A549 (cell line): ENCODE data around the gene C6orf58. TPM values are rescaled to one million over a fixed set of nuclear protein-coding genes. Genes with fewer than 3 reads are reported as not detected.
"Not testable (repeated sequence)": the region's sequence is repeated elsewhere in the genome, so short reads cannot be mapped to it uniquely, and the experiment has no call there.

Experiments used
- ATAC-seq, 2 experiments: fragments of 200-7000 bp in 1 of 2; fragments of >200 bp in 1 of 2; cut with Nextera tagmentation in 1 of 2; cut with Tn5 transposase in 1 of 2; 3 replicates each; pipeline versions ENCODE4 v1.8.0 to v1.9.1; 2018 to 2020; ENCODE audit warnings: mild to moderate bottlenecking in 1 of 2, moderate library complexity in 1 of 2
- CTCF ChIA-PET: fragments of 300-600 bp; sonication (Branson Sonifier 250); formaldehyde crosslinking; extraction: SDS; loops from one replicate; lab custom pipeline; 2021; ENCODE audit warnings: antibody characterized with exemption, inconsistent platforms; lab: Yijun Ruan, JAX
- POLR2A ChIA-PET: fragments of 350-600 bp; formaldehyde crosslinking; extraction: SDS; loops from one replicate; lab custom pipeline; 2021; ENCODE audit warnings: antibody characterized with exemption, inconsistent platforms; lab: Yijun Ruan, JAX
- DNase-seq, 2 experiments: peaks; one replicate each; pipeline versions ENCODE4 v3.0.0 to v3.0.0-alpha.2; 2011 to 2016; ENCODE audit warnings: low read depth in 1 of 2, low spot score in 1 of 2
- FAIRE-seq: peaks from 2 replicates; lab custom pipeline; 2011; peaks lifted over from hg19 to GRCh38; lab: Jason Lieb, UNC
- H3K27ac ChIP-seq, 2 experiments: fragments of >200 bp; sonication (Bioruptor Twin); formaldehyde crosslinking; 3 replicates each; pipeline ENCODE4 v1.5.1; 2016 to 2017
- H3K4me1 ChIP-seq: fragments of >200 bp; sonication (Bioruptor Twin); formaldehyde crosslinking; 3 replicates; pipeline ENCODE4 v1.6.1; 2016
- H3K4me2 ChIP-seq: fragments of >200 bp; sonication (Bioruptor Twin); formaldehyde crosslinking; 3 replicates; pipeline ENCODE4 v1.6.1; 2016
- H3K4me3 ChIP-seq: fragments of >200 bp; sonication (Bioruptor Twin); formaldehyde crosslinking; 3 replicates; pipeline ENCODE4 v1.5.1; 2016
- H3K9me3 ChIP-seq: fragments of >200 bp; sonication (Bioruptor Twin); formaldehyde crosslinking; 3 replicates; pipeline ENCODE4 v1.6.1; 2016
- CEBPB ChIP-seq, 2 experiments: fragments of >200 bp in 1 of 2; sonication (Bioruptor Twin) in 1 of 2; formaldehyde crosslinking in 1 of 2; IDR thresholded peaks; 2 replicates each; pipeline ENCODE4 v1.6.1; 2012 to 2016
- CHD2 ChIP-seq: fragments of 150-350 bp; IDR thresholded peaks from 2 replicates; pipeline ENCODE4 v1.6.1; 2014; ENCODE audit warnings: low read length; ENCODE audit not compliant: partially characterized antibody
- ELK1 ChIP-seq: fragments of 150-350 bp; IDR thresholded peaks from 2 replicates; pipeline ENCODE4 v1.6.1; 2014; ENCODE audit warnings: low read depth, mild to moderate bottlenecking, low read length
- ESRRA ChIP-seq: fragments of 150-350 bp; IDR thresholded peaks from 2 replicates; pipeline ENCODE4 v1.6.1; 2014; ENCODE audit warnings: mild to moderate bottlenecking, low read length, borderline replicate concordance
- GATA3 ChIP-seq: IDR thresholded peaks from 2 replicates; pipeline ENCODE4 v1.6.1; 2012; ENCODE audit warnings: borderline replicate concordance
- HDAC2 ChIP-seq: fragments of 200-600 bp; sonication (generic); IDR thresholded peaks from 2 replicates; pipeline ENCODE4 v1.6.1; 2016
- HEYL ChIP-seq: fragments of 250-450 bp; sonication (Bioruptor Pico); IDR thresholded peaks from 2 replicates; pipeline ENCODE4 v1.8.0; 2021; ENCODE audit warnings: mild to moderate bottlenecking, moderate library complexity
- HOXA7 ChIP-seq: fragments of 250-450 bp; sonication (Bioruptor Pico); IDR thresholded peaks from 2 replicates; pipeline ENCODE4 v1.5.0; 2020; ENCODE audit warnings: mild to moderate bottlenecking, moderate library complexity
- HOXB13 ChIP-seq: fragments of 250-450 bp; sonication (Bioruptor Pico); IDR thresholded peaks from 2 replicates; pipeline ENCODE4 v1.5.0; 2020; ENCODE audit warnings: low read depth, mild to moderate bottlenecking, moderate library complexity
- KDM1A ChIP-seq: fragments of 200-600 bp; sonication (generic); IDR thresholded peaks from 2 replicates; pipeline ENCODE4 v1.6.1; 2016; ENCODE audit warnings: low read depth, mild to moderate bottlenecking
- MAFK ChIP-seq: fragments of 450-650 bp; IDR thresholded peaks from 2 replicates; pipeline ENCODE4 v1.6.1; 2014; ENCODE audit not compliant: partially characterized antibody
- MAX ChIP-seq: IDR thresholded peaks from 2 replicates; pipeline ENCODE4 v1.6.1; 2012
- MYC ChIP-seq: IDR thresholded peaks from 2 replicates; pipeline ENCODE4 v1.6.1; 2012; ENCODE audit warnings: mild to moderate bottlenecking, inconsistent platforms, low read length, improper control_type of control experiment, borderline replicate concordance
- NFE2L2 ChIP-seq: fragments of 150-350 bp; conservative IDR thresholded peaks from 2 replicates; pipeline ENCODE4 v1.6.1; 2014; ENCODE audit warnings: low read length
- POLR2A ChIP-seq: IDR thresholded peaks from 2 replicates; pipeline ENCODE4 v1.6.1; 2012; ENCODE audit warnings: mild to moderate bottlenecking, low read length
- RAD21 ChIP-seq, 2 experiments: fragments of >200 bp in 1 of 2; sonication (Bioruptor Twin) in 1 of 2; formaldehyde crosslinking in 1 of 2; IDR thresholded peaks in 1 of 2; conservative IDR thresholded peaks in 1 of 2; 2 replicates in 1 of 2; 3 replicates in 1 of 2; pipeline ENCODE4 v1.6.1; 2012 to 2018; ENCODE audit warnings: inconsistent platforms in 1 of 2
- RFX5 ChIP-seq: fragments of 450-650 bp; IDR thresholded peaks from 2 replicates; pipeline ENCODE4 v1.7.1; 2014; ENCODE audit warnings: antibody characterized with exemption, mild to moderate bottlenecking, moderate library complexity
- RNF2 ChIP-seq: fragments of 200-600 bp; sonication (generic); IDR thresholded peaks from 2 replicates; pipeline ENCODE4 v1.6.1; 2016; ENCODE audit warnings: low read depth, mild to moderate bottlenecking, antibody characterized with exemption, moderate library complexity, borderline replicate concordance
- SMC3 ChIP-seq: fragments of >200 bp; sonication (Bioruptor Twin); formaldehyde crosslinking; IDR thresholded peaks from 3 replicates; pipeline ENCODE4 v1.6.1; 2018; ENCODE audit warnings: inconsistent platforms
- SREBF2 ChIP-seq: fragments of 450-650 bp; IDR thresholded peaks from 2 replicates; pipeline ENCODE4 v1.6.1; 2014; ENCODE audit warnings: mild to moderate bottlenecking, moderate library complexity
- ZNF302 ChIP-seq: fragments of 250-450 bp; sonication (Bioruptor Pico); IDR thresholded peaks from 2 replicates; pipeline ENCODE4 v1.9.0; 2021; ENCODE audit warnings: inconsistent platforms, mild to moderate bottlenecking, moderate library complexity
- WGBS: methylation state at CpG from one replicate; pipeline ENCODE4 v1.1.6; 2017; ENCODE audit errors: missing lambda C conversion rate; 5-methylcytosine and 5-hydroxymethylcytosine counted together
- polyA plus RNA-seq, 4 experiments: library from polyadenylated mRNA; depleted of rRNA in 3 of 4; stranded (reverse); fragments of >200 nt; fragmentation: RNase III in 1 of 4; extraction: RNeasy Plus Mini Kit Qiagen cat#74134 plus additional on column Dnase treatment in 1 of 4; gene quantifications; 2 replicates in 3 of 4; 3 replicates in 1 of 4; pipeline ENCODE4 v1.2.3, GENCODE V29; 2011 to 2017

C6orf58 gene
- polyA plus RNA-seq, 2 of the 4 experiments (the other 2 are of a cell fraction) = 0.12 TPM; not detected in 1

DNA sequence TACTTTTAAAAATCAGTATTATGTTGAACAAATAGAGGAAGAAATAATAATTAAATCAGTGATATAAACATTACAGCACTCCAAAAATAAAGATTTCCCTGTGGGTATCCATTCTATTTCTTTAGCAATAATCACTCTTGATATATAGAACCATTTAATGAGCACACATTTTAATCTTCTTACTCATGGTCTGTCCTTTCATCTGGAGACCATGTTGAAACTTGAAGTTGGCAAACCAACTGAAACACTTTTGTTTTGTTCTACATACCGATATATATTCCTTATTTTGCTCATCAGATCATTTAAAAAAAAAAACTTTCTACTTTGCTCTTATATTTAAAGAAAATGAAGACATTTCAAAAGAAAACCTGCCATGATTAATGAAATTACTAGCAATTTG lies 13.4 kb downstream of the C6orf58 start:
- ATAC-seq (no peak), FAIRE-seq (no peak)
- 0 out of 3 replicates have a peak, but pooled peaks cover 3% of the 10 kb centered on the region for H3K4me1 ChIP-seq
- no peaks in the 10 kb centered on the region; the same call in 2 of the 3 replicates for H3K9me3 ChIP-seq
- ChIA-PET CTCF (no interaction called here), POLR2A (no interaction called here)
- WGBS = 85% methylated on average over 1 of the region's 1 CpG
- no peak for TF ChIP-seq HEYL (CRISPR knock-in tag)
- TF ChIP-seq MAX = no peak
- no peak for TF ChIP-seq KDM1A
- no peak for TF ChIP-seq HDAC2
- no peak for TF ChIP-seq MAFK
- TF ChIP-seq SREBF2 = no peak
- TF ChIP-seq ZNF302 (CRISPR knock-in tag) = no peak
- TF ChIP-seq, all 56 proteins: peak for 0
- Histone ChIP-seq H3K4me2 (no peak overlapping the region), H3K4me3 (no peak overlapping the region), H3K27ac (no peak overlapping the region)
- DNase-seq = no peak

DNA sequence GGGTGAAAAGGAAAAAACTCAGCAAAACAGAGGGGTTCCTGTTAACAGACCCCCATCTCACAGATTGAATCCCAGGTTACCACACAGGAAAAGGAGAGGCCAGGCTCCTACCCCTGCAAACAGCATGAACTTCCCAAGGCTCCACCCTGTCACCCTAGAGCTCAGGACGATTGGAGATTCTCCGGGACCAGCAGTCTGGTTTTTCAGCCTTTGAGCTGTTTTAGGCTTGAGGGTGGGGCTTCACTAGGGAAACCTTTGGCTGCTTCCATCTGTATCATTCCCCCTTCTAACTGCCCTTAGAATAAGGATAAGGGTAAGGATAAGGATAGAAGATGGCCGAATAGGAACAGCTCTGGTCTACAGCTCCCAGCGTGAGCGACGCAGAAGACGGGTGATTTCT lies 16.0 kb downstream of the C6orf58 start:
- ChIA-PET POLR2A (no interaction called here), CTCF (no interaction called here)
- H3K27ac ChIP-seq = peak overlapping the region; percentile 62 to 74
- 53% methylated on average over 7 of the region's 7 CpGs for WGBS
- DNase-seq (no peak), ATAC-seq (peak; percentile 66 to 81; a peak in 5 of 6 replicates), FAIRE-seq (no peak)
- H3K4me2 ChIP-seq = peak overlapping the region; percentile 62
- TF ChIP-seq KDM1A (no peak), HOXA7 (CRISPR knock-in tag) (no peak)
- H3K4me1 ChIP-seq = 0 out of 3 replicates have a peak, but pooled peaks cover 3% of the 10 kb centered on the region
- no peaks in the 10 kb centered on the region; the same call in 2 of the 3 replicates for H3K9me3 ChIP-seq
- H3K4me3 ChIP-seq = peak overlapping the region; percentile 40; the same call in 2 of the 3 replicates

- Histone ChIP-seq H3K4me2 (peak overlapping the region; percentile 62; the same call in 1 of the 3 replicates), H3K27ac (peak overlapping the region in 1 of 2 experiments; percentile 74; a peak in 3 of 6 replicates), H3K4me3 (peak overlapping the region; percentile 40; the same call in 2 of the 3 replicates)
- ATAC-seq, H3K4me1 ChIP-seq, POLR2A ChIA-PET, CTCF ChIA-PET, H3K9me3 ChIP-seq, DNase-seq, FAIRE-seq: not testable (repeated sequence)
- WGBS = 77% methylated on average over 14 of the region's 21 CpGs
Observed at GRCh38 chr6:127593456-127593855, 16.5 kb downstream of the C6orf58 start.

DNA sequence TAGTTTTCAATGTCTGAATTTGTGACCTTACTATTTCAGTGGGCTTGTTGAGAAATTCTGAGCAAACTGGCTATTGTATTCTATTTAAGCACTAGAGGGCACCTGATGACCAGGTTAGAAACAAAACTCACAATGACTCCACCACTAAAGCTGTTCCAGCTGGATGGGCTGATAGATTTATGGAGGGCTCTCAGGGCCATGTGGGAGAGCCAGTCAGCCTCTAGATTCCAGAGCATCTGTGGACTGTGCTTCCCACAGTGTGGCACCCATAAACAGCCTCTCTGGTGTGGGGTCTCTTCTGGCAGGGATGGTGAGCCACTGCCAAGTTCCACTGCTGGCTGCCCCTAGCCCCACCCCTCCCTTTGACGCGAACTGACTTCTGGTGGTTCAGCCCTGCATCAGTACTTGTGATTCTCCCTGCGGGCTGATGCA lies 29.2 kb downstream of the C6orf58 start:
- ChIA-PET CTCF (interaction anchor here (0.6 to 1.4 kb wide), 7 partner anchors 32 to 1770 kb away, joined by 3 to 4 read pairs (median 3); no protein-coding TSS in a partner anchor), POLR2A (no interaction called here)
- ATAC-seq (peak in 1 of 2 experiments; percentile 63; a peak in 3 of 6 replicates), DNase-seq (peak; percentile 21 to 31), FAIRE-seq (no peak)
- 89% methylated on average over 3 of the region's 3 CpGs for WGBS
- TF ChIP-seq RAD21 (conservative IDR thresholded peaks at IDR 0.05 in 1 of 2, IDR thresholded peaks at IDR 0.05 in 1 of 2) (peak; percentile 39 to 45; a peak in 3 of 5 replicates), RNF2 (no peak), SMC3 (0 out of 3 replicates have a peak, but pooled peaks have one; percentile 20)
- Histone ChIP-seq H3K9me3 (no peaks in the 10 kb centered on the region), H3K4me1 (no peaks in the 10 kb centered on the region), H3K27ac (no peak overlapping the region), H3K4me3 (no peak overlapping the region), H3K4me2 (no peak overlapping the region)

- WGBS = 60% methylated on average over 3 of the region's 3 CpGs
Observed at GRCh38 chr6:127608554-127609270, 31.7 kb downstream of the C6orf58 start.

More at GRCh38 chr6:127608554-127609270, 31.7 kb downstream of the C6orf58 start:
- FAIRE-seq = no peak
- ChIA-PET POLR2A (no interaction called here), CTCF (no interaction called here)
- H3K9me3 ChIP-seq = no peaks in the 10 kb centered on the region
- no peak overlapping the region for H3K4me2 ChIP-seq
- no peak for ATAC-seq
- DNase-seq = no peak
- no peaks in the 10 kb centered on the region for H3K4me1 ChIP-seq
- TF ChIP-seq CEBPB (IDR thresholded peaks at IDR 0.05) (no peak), HOXA7 (CRISPR knock-in tag) (no peak), HOXB13 (no peak), CHD2 (no peak), NFE2L2 (no peak), SMC3 (no peak), ESRRA (no peak), SREBF2 (no peak), HEYL (CRISPR knock-in tag) (no peak), MAX (no peak), GATA3 (no peak), MAFK (no peak), RFX5 (no peak), ELK1 (no peak), POLR2A (no peak), MYC (no peak), ZNF302 (CRISPR knock-in tag) (no peak)
- no peak overlapping the region for H3K27ac ChIP-seq
- H3K4me3 ChIP-seq = no peak overlapping the region
